Kidney (tissue), 14 donors: ENCODE results near the gene KCNH5. TPM values are rescaled to one million over a fixed set of nuclear protein-coding genes. Genes with fewer than 3 reads are reported as not detected.

ENCODE experiments used
- DNase-seq, 5 donors: peaks; one replicate each; pipeline ENCODE4 v3.0.0-alpha.2; 2013 to 2020
- FAIRE-seq: peaks from 2 replicates; lab custom pipeline; 2012; peaks lifted over from hg19 to GRCh38; lab: Jason Lieb, UNC
- H3K27ac ChIP-seq, 2 donors: one replicate each; pipeline ENCODE4 v1.7.0; 2013; ENCODE audit warnings: low read depth in 2 of 2, low read length in 2 of 2, inconsistent platforms in 1 of 2
- H3K27me3 ChIP-seq: one replicate; pipeline ENCODE4 v1.7.1; 2013; ENCODE audit warnings: low read length, inconsistent platforms; ENCODE audit not compliant: control insufficient read depth, insufficient read depth
- H3K36me3 ChIP-seq, 3 donors: one replicate each; pipeline versions ENCODE4 v1.7.0 to v1.7.1; 2013; ENCODE audit warnings: low read length in 3 of 3, control low read depth in 1 of 3, inconsistent platforms in 1 of 3; ENCODE audit not compliant: insufficient read depth in 3 of 3, control insufficient read depth in 2 of 3
- H3K4me1 ChIP-seq, 3 donors: one replicate each; pipeline versions ENCODE4 v1.7.0 to v1.7.1; 2013; ENCODE audit warnings: low read length in 3 of 3, inconsistent platforms in 1 of 3, low read depth in 1 of 3; ENCODE audit not compliant: control insufficient read depth in 2 of 3, insufficient read depth in 2 of 3
- H3K4me3 ChIP-seq, 3 donors: one replicate each; pipeline versions ENCODE4 v1.7.0 to v1.8.1; 2013; ENCODE audit warnings: low read length in 3 of 3, control low read depth in 1 of 3, inconsistent platforms in 1 of 3
- H3K9ac ChIP-seq, 3 donors: one replicate each; pipeline versions ENCODE4 v1.7.0 to v1.7.1; 2013; ENCODE audit warnings: low read length in 3 of 3, control low read depth in 1 of 3, inconsistent platforms in 1 of 3
- H3K9me3 ChIP-seq, 3 donors: one replicate each; pipeline versions ENCODE4 v1.7.0 to v1.7.1; 2013; ENCODE audit warnings: low read length in 3 of 3, control low read depth in 1 of 3, inconsistent platforms in 1 of 3; ENCODE audit not compliant: control insufficient read depth in 2 of 3, insufficient read depth in 1 of 3
- intact Hi-C: fragments of 100-400 bp; cut with DNase I; formaldehyde crosslinking; loops from one replicate; pipeline ENCODE4 v1.11.1; 2022
- polyA plus RNA-seq: library from polyadenylated mRNA; stranded (reverse); fragments of 350-450 nt; fragmentation: Illumina TruSeq; extraction: RNeasy Lipid Tissue Mini Kit (QIAGEN cat#74804); gene quantifications from one replicate; pipeline ENCODE4 v1.2.3, GENCODE V29; 2014; ENCODE audit warnings: low read depth, low replicate concordance; ENCODE audit not compliant: insufficient read depth
- total RNA-seq: library from RNA; stranded (reverse); fragmentation: NEBNext Ultra II Directional; extraction: Animal tissue kit (Norgen Biotek cat#: 25700); gene quantifications from one replicate; pipeline ENCODE4 v1.2.1, GENCODE V29; 2021
- TF ChIP-seq, protein P1 (sequence below): IDR thresholded peaks from 3 replicates; pipeline ENCODE4 v1.5.1; 2012; ENCODE audit warnings: mild to moderate bottlenecking, moderate library complexity, borderline replicate concordance; ENCODE audit not compliant: insufficient read depth; ENCODE audit errors: extremely low read depth
- donor health status: control.
- donor health status: control.
- donor health status: control.
- donor health status: control.
- donor health status: control.
- donor health status: DM: yes; HTN: yes; CAD: no.
- donor health status: Normal renal cell carcinoma (clear cell type).

The KCNH5 gene
- total and polyA plus RNA-seq, 2 donors from 2014 or later, result not detected

DNA sequence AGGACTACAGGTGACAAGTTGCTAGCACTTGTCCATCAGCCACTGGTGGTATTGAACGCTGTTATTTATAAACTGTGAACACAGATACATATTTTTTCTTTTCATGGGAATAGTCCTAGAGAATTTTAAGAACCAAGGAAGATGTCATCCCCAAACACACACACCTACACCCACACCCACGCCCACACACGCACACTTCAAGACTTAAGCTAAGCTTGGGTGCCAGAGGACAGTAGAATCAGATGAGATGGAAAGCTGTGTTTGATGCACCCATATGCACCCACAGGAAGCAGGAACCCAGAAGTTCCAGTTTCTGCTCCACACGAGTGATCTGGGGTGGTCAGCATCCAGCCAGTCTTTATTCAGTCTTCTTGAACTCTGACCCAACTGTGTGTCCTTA is 348.3 kb downstream of the KCNH5 start:
- H3K27me3 ChIP-seq, result no peaks in the 10 kb centered on the region
- TF ChIP-seq, protein P1, sequence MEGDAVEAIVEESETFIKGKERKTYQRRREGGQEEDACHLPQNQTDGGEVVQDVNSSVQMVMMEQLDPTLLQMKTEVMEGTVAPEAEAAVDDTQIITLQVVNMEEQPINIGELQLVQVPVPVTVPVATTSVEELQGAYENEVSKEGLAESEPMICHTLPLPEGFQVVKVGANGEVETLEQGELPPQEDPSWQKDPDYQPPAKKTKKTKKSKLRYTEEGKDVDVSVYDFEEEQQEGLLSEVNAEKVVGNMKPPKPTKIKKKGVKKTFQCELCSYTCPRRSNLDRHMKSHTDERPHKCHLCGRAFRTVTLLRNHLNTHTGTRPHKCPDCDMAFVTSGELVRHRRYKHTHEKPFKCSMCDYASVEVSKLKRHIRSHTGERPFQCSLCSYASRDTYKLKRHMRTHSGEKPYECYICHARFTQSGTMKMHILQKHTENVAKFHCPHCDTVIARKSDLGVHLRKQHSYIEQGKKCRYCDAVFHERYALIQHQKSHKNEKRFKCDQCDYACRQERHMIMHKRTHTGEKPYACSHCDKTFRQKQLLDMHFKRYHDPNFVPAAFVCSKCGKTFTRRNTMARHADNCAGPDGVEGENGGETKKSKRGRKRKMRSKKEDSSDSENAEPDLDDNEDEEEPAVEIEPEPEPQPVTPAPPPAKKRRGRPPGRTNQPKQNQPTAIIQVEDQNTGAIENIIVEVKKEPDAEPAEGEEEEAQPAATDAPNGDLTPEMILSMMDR, result no peak
- H3K36me3 ChIP-seq, result no peaks in the 10 kb centered on the region
- no peak overlapping the region for H3K9ac ChIP-seq
- no peaks in the 10 kb centered on the region for H3K4me1 ChIP-seq
- no peaks in the 10 kb centered on the region for H3K9me3 ChIP-seq
- FAIRE-seq, result no peak
- no peak for DNase-seq
- H3K27ac ChIP-seq, result no peak overlapping the region
- H3K4me3 ChIP-seq, result no peak overlapping the region
- intact Hi-C loops, result no loop called here

DNA sequence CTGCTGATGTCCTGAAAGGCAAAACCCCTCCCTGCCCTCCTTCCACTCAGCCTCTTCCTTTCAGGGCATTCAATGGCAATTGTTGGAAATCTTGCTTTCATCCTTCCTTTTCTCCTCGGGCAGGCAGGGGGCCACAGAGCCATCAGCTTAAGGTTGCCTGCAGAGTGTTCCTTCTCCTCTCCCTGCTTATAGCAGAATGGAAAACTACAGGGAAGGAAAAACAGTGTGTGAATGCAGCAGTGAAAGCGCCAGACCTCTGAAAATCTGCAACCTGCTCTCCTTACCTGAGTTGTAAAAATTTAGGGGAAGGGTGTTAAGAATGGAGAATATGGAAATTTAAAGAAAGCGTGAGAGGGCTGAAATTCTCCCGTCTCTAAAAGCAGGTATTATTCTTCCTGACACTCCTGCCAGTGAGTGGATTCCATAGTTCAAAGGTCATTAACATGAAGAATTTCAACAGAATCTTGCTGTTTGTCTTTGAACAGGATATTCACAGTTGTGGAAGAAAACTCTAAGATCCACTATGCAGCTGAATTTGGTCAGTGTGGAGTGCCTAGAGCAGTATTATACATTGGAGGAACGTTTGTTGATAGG is 348.8 kb downstream of the KCNH5 start:
- no peak for FAIRE-seq

DNA sequence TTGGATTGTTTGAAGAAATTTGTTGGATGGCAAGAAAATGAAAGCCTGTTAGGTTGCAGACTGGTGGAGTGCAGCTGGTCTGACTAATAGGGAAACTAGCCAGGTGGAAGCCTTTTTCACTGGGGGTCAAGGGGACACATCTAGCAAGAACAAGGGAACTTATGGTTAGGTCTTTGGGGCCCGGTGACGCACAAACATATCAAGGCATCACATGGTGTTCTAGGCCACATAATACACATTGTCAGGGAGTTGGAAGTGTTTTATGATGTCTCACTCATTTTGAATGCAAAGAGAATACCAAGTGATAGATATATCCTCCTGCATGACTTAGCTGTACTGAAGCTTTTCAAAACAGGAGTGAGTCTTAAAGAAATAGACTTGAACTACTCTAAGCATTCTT is 351.2 kb downstream of the KCNH5 start:
- Histone ChIP-seq H3K9ac (no peak overlapping the region), H3K27me3 (no peaks in the 10 kb centered on the region), H3K9me3 (no peaks in the 10 kb centered on the region), H3K36me3 (no peaks in the 10 kb centered on the region), H3K4me3 (no peak overlapping the region), H3K4me1 (no peaks in the 10 kb centered on the region), H3K27ac (no peak overlapping the region)
- intact Hi-C loops, result no loop called here
- TF ChIP-seq, protein P1, result no peak
- FAIRE-seq, result no peak
- DNase-seq, result no peak

More for the DNA sequence above, 348.8 kb downstream of the KCNH5 start:
- TF ChIP-seq, protein P1, result no peak
- Histone ChIP-seq H3K4me3 (no peak overlapping the region), H3K4me1 (no peaks in the 10 kb centered on the region), H3K36me3 (no peaks in the 10 kb centered on the region), H3K9ac (no peak overlapping the region), H3K27me3 (no peaks in the 10 kb centered on the region), H3K27ac (no peak overlapping the region), H3K9me3 (no peaks in the 10 kb centered on the region)
- DNase-seq, result no peak
- intact Hi-C loops, result no loop called here

DNA sequence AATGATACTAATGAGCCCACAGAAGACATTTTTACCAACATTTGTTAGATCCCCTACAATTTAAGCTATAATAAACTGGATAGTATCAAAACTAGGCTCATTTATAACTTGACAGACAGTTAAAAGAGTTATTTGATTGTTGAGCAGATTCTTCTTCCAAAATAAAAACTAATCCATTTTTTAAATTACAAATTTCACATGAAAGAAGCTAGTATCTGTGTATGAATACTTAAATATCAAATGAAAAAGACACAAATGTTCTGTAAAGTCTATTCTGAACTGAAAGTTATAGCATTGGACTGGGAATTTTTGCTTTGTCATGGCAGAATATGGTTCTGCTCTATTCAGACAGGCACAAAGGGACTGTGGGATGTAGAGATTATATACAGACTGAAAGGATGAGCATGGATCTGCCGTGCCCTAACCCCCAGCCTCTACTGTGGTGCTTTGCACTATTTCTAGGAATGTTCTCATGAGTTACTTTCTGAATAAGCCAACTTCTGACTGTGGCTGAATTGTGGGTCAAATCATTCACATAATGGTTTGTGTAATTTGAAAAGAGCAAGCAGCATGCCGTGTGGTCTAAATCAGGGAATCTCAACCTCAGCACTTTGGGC is 352.7 kb downstream of the KCNH5 start:
- Histone ChIP-seq H3K4me1 (no peaks in the 10 kb centered on the region), H3K9ac (no peak overlapping the region), H3K9me3 (peaks cover 0 to 6% (median 0%) of the 10 kb centered on the region in 3 donors), H3K27ac (no peak overlapping the region), H3K27me3 (no peaks in the 10 kb centered on the region), H3K36me3 (no peaks in the 10 kb centered on the region), H3K4me3 (no peak overlapping the region)
- FAIRE-seq (no peak), DNase-seq (no peak)
- TF ChIP-seq, protein P1, result no peak
- intact Hi-C loops, result no loop called here
